HG03139 (cell line): Measurements from ENCODE around the gene MACROD2.
"Not testable (repeated sequence)": the region's sequence is repeated elsewhere in the genome, so short reads cannot be mapped to it uniquely, and the experiment has no call there.

ENCODE experiments used
- ATAC-seq: cut with Tn5 transposase; IDR thresholded peaks from one replicate; pipeline ENCODE4 v1.9.1; 2021; ENCODE audit not compliant: unreplicated experiment

Gene MACROD2

DNA sequence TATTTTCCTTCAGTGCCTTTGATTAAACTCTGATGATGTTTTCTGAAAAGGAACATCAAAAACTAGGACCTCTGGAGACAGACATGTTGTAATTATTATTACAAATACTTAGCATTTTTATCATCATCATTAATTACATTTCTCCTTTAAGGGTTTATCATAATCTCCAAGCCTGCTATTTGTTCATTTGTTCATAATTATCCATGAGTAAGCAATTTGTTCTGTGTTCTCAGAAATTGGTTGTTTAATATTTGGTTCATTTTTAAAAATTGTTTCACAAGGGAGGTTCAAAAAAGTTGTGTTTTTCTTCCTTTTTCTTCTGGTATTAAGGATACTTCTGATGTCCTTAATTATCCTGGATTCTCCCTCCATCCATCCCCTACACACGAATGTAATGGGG lies 1192.3 kb downstream of the MACROD2 start:
- no peak for ATAC-seq

DNA sequence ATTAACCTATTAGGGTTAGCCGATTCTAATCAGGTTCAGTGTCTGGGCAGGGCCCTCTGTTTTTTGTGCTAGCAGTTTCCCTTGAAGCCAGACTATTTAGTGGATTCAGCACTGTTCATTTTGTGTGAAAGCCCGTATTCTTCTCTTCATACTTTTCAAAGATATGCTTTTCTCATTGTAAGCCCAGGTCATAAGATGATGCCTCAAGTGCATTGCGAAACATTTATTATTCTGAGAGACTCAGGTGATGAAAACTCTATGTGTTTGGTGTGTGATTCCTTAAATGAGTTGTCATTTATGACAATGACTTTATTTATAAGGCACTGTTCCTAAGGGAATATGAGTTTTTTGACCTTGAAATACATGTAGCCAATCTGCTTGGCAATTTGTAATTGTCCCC lies 1193.1 kb downstream of the MACROD2 start:
- ATAC-seq: no peak

DNA sequence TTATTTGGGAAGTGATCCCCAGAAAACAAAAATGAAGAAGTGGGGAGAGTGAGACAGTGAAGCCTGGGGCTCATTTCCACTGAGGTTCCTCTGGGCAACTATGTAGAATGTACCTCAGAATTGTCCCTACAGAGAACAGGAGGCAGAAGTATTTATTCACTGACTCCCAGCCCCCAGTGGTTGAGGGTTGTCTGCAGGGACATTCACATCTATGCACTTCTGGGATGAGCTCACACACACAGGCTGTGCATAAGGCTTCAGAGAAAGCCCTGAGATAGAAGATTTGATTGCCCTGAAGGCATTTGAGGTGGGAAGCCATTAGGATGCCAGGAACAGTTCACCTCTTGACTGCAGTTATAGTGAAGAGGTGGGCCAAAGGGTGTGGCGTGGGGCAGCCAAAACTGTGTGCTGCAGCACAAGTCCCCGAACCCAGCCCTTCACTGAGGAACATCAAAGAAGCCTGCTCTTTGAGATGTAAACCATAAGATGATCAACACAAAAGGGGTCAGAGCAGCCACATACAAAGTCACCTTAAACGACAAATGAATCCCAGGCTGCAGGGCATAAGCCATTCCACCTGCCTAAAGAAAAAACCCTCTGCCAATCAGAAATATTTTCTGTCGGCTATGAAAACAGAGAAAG lies 1195.9 kb downstream of the MACROD2 start:
- ATAC-seq: no peak

DNA sequence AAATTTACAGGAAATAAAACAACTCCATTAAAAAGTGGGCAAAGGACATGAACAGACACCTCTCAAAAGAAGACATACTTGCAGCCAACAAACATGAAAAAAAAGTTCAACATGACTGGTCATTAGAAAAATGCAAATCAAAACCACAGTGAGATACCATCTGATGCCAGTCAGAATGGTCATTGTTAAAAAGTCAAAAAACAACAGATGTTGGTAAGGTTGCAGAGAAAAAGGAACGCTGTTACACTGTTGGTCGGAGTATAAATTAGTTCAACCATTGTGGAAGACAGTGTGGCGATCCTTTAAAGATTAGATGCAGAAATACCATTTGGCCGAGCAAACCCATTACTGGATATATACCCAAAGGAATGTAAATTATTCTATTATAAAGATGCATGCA lies 1200.1 kb downstream of the MACROD2 start:
- ATAC-seq: no peak

DNA sequence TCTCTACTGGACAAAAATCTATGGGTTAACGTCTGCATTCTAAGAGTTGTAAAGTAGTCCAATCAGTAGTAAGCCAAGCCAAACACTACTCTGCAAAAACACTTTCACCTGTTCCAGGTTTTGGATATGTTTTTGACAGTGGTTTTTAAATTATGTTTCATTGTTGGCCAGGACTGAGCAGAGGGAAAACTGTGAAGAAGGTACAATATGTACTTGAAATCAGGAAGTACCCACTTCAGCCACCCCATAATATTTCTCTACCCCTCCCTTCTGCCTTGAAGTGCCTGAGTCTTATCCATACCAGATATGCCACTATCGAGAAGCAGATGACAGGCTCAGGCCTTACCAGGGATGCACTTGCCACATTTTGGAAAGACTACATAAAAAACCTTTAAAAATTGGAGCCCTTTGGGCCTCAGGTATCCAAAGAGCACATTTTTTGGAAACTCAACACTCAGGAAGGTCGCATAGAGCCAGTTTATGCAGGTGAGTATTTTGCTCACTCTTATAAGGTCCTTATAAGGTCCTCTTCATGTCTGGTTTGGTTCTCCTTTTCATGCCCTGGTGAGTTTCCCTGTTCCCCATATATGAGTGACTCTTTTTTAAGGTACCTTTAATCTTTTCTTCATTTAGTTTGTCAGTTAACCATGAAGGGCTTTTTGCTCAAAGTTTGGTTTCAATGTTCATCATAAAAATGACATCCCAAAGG lies 1201.4 kb downstream of the MACROD2 start:
- ATAC-seq: no peak

DNA sequence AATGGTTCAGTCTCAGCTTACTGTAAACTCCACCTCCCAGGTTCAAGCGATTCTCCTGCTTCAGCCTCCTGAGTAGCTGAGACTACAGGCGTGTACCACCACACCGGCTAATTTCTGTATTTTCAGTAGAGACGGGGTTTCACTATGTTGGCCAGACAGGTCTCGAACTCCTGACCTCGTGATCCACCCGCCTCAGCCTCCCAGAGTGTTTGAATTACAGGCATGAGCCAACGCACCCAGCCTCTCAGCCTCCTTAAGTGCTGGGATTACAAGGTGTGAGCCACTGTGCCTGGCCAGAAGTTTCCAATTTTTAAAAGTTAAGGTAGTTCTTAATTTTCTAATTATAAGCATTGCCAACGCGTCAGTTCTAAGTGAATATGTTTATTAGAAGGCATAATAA lies 1202.7 kb downstream of the MACROD2 start:
- not testable (repeated sequence) for ATAC-seq

DNA sequence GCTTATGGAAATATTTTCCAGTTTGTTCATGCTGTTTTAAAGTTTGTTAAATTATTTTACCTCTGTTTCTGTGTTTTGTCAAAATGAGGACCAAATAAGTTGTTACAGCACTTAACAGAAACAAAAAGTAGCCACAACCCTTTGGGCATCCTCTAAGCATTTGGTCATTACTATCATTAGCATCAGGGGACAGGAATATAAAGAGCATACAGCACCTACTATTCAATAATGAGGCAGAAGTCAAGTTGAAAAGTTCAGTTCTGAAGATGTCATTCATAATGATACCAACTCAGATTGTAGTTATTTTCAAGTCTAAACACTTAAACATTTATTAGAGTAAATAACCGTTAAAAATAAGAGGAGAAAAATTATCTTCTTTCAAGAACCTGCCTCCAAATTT lies 1204.4 kb downstream of the MACROD2 start:
- ATAC-seq: peak; percentile 41

DNA sequence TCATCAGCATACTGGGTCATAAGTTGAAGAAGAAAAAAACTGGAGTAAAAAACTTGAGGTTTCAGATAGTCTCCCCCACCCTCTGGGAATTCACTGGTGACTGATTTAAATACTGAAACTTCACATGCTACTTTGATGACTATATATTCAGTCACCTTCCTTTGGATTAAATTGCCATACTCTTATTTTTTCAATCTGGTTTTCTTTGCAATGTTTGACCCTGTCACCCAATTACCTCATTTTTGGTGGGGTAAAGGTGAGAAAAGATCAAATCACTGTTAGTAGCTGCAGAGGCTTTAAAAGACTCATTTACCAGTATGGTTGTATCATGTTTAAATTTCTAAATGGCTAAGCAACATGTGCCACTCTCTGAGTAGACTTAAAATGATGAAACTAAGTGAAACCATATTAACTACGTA lies 1204.8 kb downstream of the MACROD2 start:
- ATAC-seq: peak; percentile 45

DNA sequence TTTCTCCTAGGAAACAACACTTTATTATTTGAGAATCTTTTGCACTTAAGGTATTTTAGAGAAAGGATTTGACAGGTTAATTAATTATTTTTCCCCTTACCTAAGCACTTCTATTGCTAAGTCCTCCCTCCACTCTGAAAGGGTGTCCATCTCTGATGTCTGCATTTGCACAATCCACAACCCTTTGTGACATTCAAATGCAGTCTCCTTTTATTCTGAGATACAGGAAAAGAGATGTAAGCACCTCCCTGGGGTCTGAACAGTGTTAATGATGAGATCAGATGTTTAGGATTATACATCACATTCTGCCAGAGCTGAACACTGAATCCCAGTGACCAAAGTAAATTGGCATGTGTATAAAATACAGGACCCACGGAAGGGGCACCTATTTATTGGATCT lies 1206.3 kb downstream of the MACROD2 start:
- no peak for ATAC-seq

DNA sequence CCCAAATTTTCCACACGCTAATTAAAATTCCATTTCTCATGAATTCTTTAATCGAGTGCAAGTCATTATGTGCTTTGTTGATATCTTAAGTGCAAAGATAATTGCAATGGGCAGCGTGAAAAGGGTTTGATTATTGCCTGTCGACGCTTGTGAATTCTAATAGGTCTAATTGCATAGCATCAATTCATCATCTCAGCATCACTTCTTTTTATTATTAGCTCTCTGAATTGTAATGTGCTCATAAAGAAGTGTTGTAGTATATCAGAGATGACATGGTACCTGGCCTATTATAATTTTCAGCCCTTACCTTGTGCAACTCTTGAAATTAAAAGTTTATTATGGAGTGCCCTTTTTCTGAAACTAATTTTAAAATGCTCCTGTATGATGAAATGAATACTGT lies 1208.9 kb downstream of the MACROD2 start:
- ATAC-seq: no peak

DNA sequence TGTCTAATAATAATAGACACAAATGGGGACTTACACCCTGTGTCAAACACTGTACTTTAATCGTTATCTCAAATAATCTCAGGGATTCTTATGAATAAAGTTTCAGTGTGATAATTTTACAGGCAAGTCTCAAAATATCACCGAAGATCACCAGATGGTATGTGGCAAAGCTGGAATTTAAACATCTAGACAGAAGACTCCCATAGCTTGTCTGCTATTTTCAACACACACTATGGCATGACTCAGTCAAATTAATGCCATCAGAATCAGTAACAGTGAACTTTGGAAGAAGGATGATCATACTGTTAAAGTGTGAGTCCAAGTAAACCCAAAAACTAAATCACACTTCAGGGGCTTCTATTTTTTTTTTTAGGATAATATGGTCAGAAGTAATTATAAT lies 1209.7 kb downstream of the MACROD2 start:
- ATAC-seq: no peak

DNA sequence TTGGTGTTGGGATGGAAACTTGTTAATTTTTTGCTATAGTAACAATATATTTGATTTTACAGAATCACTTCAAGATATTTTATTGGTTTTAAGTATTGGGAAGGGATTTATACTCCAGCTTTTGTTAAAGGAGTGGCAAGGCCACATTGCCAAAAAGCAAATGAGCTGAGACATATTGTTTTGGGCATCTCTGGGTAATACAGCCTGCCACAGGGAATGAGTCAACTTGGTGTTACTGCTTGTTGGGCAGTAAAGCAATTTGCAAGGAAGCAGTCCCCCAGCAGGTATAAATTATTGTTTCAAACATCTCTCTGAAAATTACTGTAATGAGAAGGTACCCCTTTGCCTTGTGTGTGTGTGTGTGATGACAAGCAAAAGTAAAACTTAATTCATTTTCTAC lies 1210.4 kb downstream of the MACROD2 start:
- ATAC-seq: no peak

DNA sequence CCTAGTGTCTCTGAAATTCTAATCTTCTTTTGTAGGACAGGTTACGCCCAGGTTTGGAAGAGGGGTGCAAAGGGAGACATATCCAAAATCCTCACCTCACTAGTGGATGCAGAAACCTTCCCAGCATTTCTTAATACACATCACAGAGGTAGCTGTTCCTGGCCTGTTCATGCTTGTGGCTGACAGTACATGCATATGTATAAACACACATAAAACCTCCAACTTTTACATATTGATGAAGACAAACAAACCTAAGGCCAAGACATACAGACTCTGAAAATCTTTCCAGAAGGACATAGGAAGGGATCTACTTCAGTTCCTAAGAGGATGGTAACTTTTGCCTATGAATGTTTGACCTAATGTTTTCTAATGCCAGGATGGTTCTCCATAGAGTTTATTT lies 1214.2 kb downstream of the MACROD2 start:
- no peak for ATAC-seq

DNA sequence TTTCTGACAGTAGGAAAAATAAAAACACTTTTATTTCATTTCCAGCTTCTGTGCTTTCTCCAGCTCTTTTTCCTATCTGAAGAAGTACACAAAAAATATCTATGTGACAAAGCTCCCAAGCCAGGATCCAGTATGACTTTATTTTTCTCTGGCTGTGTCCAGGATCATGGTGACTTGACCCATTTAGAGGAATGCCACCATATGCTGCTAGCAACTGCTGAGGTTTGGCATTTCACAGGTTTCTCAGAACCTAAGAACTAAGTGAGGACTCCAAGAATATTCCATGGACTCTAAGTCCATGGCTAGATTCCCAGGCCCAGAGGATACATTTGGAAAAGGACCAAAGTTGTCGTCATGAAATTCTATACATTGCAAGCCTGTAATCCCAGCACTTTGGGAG lies 1218.7 kb downstream of the MACROD2 start:
- ATAC-seq: no peak

DNA sequence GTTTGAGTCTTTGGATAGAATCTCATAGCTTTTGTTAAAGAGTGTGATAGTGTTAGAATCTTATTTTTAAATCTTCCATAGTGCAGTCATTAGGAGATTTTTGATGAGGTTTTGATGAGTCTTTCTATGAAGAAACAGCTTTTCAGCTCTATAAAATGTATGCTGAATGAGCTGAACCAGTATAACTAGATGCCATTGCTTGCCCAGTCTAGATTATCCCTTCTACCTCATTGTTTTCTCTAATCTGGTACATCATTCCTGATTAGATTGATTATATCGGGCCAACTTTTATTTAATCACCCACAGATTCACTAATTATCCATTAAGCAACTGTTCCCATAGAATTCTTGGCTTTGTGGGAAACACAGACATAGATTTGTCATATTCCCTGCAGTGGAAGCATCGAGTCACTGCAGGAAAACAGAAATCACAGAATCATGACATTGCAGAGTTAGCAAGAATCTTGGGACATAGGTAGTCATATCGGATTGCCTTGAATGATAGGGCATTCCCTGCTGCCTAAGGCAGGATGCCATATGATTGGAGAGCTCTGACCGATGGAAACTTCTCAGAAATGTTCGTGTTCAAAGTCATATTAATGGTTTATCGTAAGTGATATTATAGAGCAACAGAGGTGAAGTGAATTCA lies 1224.8 kb downstream of the MACROD2 start:
- ATAC-seq: no peak

DNA sequence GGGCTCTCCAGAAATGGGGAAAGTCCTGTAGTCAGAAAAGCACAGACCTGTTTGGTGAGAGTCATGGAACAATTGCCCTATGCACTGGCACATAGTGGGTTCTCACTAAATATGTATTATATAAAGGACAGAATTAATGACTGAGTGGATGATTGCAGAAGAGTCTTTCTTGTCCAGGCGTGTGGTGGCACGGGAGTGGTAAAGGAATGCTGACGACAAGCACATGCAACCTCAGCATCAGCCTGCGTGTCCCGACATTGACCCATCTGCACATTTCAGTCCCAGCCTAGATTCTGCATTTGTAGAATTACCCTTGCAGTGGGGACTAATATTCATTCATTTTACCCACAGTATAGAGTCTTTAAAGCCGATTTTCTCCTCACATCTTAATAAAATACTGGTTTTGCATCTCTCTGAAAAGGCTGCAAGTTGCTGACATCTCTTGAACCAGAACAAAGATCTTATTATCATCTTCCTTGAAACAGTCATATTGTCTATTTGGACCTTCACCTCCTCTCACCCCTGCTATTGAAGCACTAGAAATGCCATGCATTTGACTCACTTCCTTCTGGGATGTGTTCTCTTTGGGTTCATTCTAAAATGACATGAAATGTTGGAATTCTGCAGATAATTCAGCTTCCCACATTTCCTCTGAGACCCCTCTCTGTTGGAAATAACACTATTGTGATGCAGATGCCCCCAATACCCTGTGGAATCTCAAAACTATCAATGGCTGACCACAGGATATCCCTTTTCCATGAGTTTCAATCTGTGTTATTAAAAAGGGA lies 1225.7 kb downstream of the MACROD2 start:
- ATAC-seq: no peak

DNA sequence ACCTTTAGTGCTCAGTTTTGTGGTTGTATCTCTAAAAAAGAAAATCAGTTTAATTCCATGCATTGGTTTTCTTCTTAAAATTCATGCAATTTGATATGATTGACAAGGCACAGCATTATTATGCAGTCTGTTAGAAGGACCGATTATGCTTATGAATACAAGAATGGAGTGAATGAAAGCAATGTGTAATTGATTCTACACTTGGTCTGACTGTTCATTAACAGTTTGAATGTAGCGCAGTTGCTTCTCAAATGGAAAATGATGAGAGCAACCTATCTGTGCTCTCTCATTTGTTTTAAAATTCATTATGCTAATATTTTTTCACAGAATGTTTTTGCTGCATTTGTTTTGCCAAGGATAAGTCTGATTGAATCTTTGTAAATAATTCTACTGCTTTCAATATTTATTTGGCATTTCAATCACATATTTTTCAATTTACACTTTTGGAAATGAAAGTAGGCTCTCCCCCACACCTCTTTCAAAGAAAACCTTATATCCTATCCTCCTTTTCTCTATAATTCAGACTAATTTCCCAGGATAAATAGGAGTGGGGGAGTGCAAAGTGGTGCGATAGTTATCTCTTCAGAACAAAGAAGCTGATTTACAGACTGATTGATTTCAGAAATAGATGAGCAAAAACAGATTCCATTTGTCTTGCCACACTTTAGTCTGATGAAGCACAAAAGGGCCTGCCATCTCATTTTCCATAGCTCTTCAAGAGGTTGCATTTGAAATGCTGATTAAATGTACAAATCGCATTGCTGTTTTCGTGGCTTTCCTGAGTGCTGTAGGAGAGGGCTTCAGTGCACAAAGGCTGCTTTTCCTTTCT lies 1227.4 kb downstream of the MACROD2 start:
- ATAC-seq: no peak

DNA sequence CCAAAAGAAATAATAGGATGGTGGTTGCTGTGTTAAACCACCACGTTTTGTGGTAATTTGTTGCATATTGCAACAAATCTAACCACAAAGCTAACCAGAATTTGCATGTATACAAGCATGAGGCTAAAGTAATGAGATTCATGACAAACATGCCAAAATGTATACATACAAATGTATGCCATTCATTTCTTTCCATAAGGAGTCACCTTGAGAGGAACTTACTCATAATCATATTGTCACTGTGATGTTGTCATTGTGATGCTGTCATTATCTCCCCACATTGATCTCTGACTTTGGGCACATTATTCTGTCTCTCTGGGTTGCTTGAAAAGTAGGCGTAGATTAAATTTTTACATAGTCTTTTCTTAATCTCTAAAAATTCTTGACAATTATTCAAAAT lies 1228.9 kb downstream of the MACROD2 start:
- no peak for ATAC-seq

DNA sequence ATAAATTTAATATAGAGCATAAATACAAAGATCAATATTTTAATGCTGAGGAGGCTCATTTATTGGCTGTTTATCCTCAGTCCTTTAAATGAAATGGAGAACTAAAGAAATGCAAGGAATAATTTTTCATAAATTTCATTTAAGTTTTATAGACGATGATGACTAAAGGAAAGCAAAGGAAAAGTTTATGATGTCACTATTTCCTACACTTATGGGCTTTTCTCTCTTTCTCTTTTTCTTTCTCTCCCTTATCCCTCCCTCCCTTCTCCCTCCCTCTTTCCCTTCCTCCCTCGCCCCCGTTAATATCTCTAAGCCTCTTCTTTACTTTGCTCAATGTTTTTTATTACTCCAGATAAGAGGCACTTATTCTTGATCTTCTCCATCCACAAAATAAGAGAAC lies 1231.8 kb downstream of the MACROD2 start:
- ATAC-seq: no peak

DNA sequence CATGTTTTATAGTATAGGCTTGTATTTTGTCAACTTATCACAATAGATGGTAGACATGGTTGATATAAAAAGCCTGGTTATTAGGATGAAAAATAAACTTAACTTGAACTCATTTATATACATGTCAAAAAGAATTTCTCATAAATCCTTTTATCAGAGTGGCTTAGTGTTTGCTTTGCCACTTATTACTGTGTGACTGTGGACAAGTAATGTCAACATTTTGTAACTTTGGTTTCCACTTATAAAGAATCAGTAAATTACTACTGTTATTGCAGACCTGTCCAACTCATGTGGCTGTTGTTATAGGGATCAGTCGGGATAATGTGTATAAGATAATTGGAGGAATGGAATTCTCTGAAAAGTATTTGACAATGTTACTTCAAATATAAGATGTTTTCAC lies 1236.9 kb downstream of the MACROD2 start:
- no peak for ATAC-seq
